GM19467 (cell line): ENCODE measurements around the gene LIPT2.

Source experiments
- ATAC-seq: cut with Tn5 transposase; IDR thresholded peaks from one replicate; pipeline ENCODE4 v1.9.1; 2021; ENCODE audit warnings: mild to moderate bottlenecking, moderate library complexity; ENCODE audit not compliant: unreplicated experiment

The LIPT2 gene

GRCh38 chr11:74466916-74467885, 26.3 kb downstream of the LIPT2 start, which contains the start of gene KCNE3:
KCNE3 (minus strand) TSS chr11:74467549; CDS start chr11:74457563, 9,986 bp downstream.
- no peak for ATAC-seq

- ATAC-seq, result no peak
Observed at GRCh38 chr11:74465291-74465708, 28.2 kb downstream of the LIPT2 start.

- ATAC-seq, result no peak
Observed at GRCh38 chr11:74464746-74465145, 28.8 kb downstream of the LIPT2 start.

- ATAC-seq, result no peak
Observed at GRCh38 chr11:74463216-74463615, 30.3 kb downstream of the LIPT2 start.

- no peak for ATAC-seq
Observed at GRCh38 chr11:74462631-74463030, 30.9 kb downstream of the LIPT2 start.

GRCh38 chr11:74462009-74462408, 31.5 kb downstream of the LIPT2 start:
- no peak for ATAC-seq

GRCh38 chr11:74460481-74461154, 32.9 kb downstream of the LIPT2 start:
- ATAC-seq, result no peak

- no peak for ATAC-seq
Observed at GRCh38 chr11:74460065-74460464, 33.5 kb downstream of the LIPT2 start.

- ATAC-seq, result no peak
Observed at GRCh38 chr11:74459584-74459983, 33.9 kb downstream of the LIPT2 start.

- no peak for ATAC-seq
Observed at GRCh38 chr11:74457356-74457755, 36.2 kb downstream of the LIPT2 start.

GRCh38 chr11:74453373-74453975, 40.0 kb downstream of the LIPT2 start:
- ATAC-seq, result no peak

GRCh38 chr11:74452366-74452765, 41.2 kb downstream of the LIPT2 start:
- no peak for ATAC-seq

- no peak for ATAC-seq
Observed at GRCh38 chr11:74450318-74450717, 43.2 kb downstream of the LIPT2 start.

- ATAC-seq, result peak; percentile 64
Observed at GRCh38 chr11:74449369-74449931, 44.1 kb downstream of the LIPT2 start.

- ATAC-seq, result no peak
Observed at GRCh38 chr11:74447720-74448119, 45.8 kb downstream of the LIPT2 start.

GRCh38 chr11:74446532-74446938, 47.0 kb downstream of the LIPT2 start:
- no peak for ATAC-seq

- no peak for ATAC-seq
Observed at GRCh38 chr11:74444173-74444826, 49.2 kb downstream of the LIPT2 start.

- no peak for ATAC-seq
Observed at GRCh38 chr11:74443071-74443864, 50.3 kb downstream of the LIPT2 start.

GRCh38 chr11:74442636-74443035, 50.9 kb downstream of the LIPT2 start:
- ATAC-seq, result no peak
